K562 (cell line): Measurements from ENCODE around the gene MTRF1L. TPM values are rescaled to one million over a fixed set of nuclear protein-coding genes. Genes with fewer than 3 reads are reported as not detected.

Source experiments
- ATAC-seq: fragments of 200-7000 bp; cut with Tn5 transposase; 3 replicates; pipeline ENCODE4 v1.9.1; 2020; ENCODE audit warnings: moderate library complexity
- BruUV-seq: library from RNA; stranded (reverse); fragments of 400-500 nt; replicated peaks from 2 replicates; lab custom pipeline; 2021; lab: Mats Ljungman, UMichigan
- CTCF ChIA-PET: fragments of 300-600 bp; formaldehyde crosslinking; extraction: SDS; loops from one replicate; lab custom pipeline; 2021; ENCODE audit warnings: low intra/inter-chr PET ratio; lab: Yijun Ruan, JAX
- POLR2A ChIA-PET: fragments of 300-600, 350-650 bp; sonication (Branson Sonifier 250); formaldehyde crosslinking; extraction: SDS; loops from one replicate; lab custom pipeline; 2021; ENCODE audit warnings: antibody characterized with exemption, inconsistent platforms; lab: Yijun Ruan, JAX
- DNase-seq, 4 experiments: peaks; one replicate each; pipeline versions ENCODE4 v3.0.0 to v3.0.0-alpha.2; 2011 to 2018; ENCODE audit warnings: low spot score in 3 of 4, mixed read lengths in 3 of 4; ENCODE audit errors: extremely low read depth in 1 of 4
- FAIRE-seq: peaks from 2 replicates; lab custom pipeline; 2011; peaks lifted over from hg19 to GRCh38; lab: Jason Lieb, UNC
- H2AFZ ChIP-seq: 2 replicates; pipeline ENCODE4 v1.6.0; 2011; ENCODE audit warnings: low read depth, low read length, control low read depth, inconsistent platforms
- H3K27ac ChIP-seq: fragments of 200-600 bp; 3 replicates; pipeline ENCODE4 v1.8.0; 2011; ENCODE audit warnings: low read depth, mild to moderate bottlenecking, control low read depth, inconsistent platforms, low read length, moderate library complexity, mixed read lengths; ENCODE audit errors: extremely low read depth
- H3K27me3 ChIP-seq, 2 experiments: fragments of 300-600 bp in 1 of 2; 2 replicates in 1 of 2; 3 replicates in 1 of 2; pipeline versions ENCODE4 v1.6.0 to v1.8.0; 2011; ENCODE audit warnings: inconsistent platforms in 2 of 2, low read length in 2 of 2, mild to moderate bottlenecking in 1 of 2, mixed read lengths in 1 of 2, moderate library complexity in 1 of 2; ENCODE audit not compliant: control insufficient read depth in 2 of 2, insufficient read depth in 2 of 2
- H3K36me3 ChIP-seq: fragments of 300-600 bp; 3 replicates; pipeline ENCODE4 v1.8.0; 2011; ENCODE audit warnings: mild to moderate bottlenecking, low read length, inconsistent platforms; ENCODE audit not compliant: control insufficient read depth, insufficient read depth
- H3K4me1 ChIP-seq, 2 experiments: fragments of 200-600 bp in 1 of 2; replicated peaks in 1 of 2; 2 replicates in 1 of 2; 3 replicates in 1 of 2; pipeline versions ENCODE4 v1.5.1 to v1.8.0; 2011; ENCODE audit warnings: inconsistent platforms in 2 of 2, low read length in 2 of 2, mild to moderate bottlenecking in 1 of 2, mixed read lengths in 1 of 2, moderate library complexity in 1 of 2; ENCODE audit not compliant: control insufficient read depth in 2 of 2, insufficient read depth in 2 of 2
- H3K4me2 ChIP-seq: 2 replicates; pipeline ENCODE4 v1.6.1; 2011; ENCODE audit warnings: low read length, control low read depth, inconsistent platforms, mixed read lengths; ENCODE audit not compliant: insufficient read depth
- H3K4me3 ChIP-seq: fragments of 200-600 bp; sonication (generic), shearing (Covaris generic); 2 replicates; pipeline ENCODE4 v1.5.1; 2016; ENCODE audit warnings: control low read depth, inconsistent platforms
- H3K79me2 ChIP-seq: fragments of 200-600 bp; 3 replicates; pipeline ENCODE4 v1.8.0; 2011; ENCODE audit warnings: low read length, inconsistent platforms; ENCODE audit not compliant: control insufficient read depth, insufficient read depth
- H3K9ac ChIP-seq, 2 experiments: 2 replicates each; pipeline versions ENCODE4 v1.6.0 to v1.6.1; 2011; ENCODE audit warnings: low read depth in 2 of 2, low read length in 2 of 2, control low read depth in 1 of 2, inconsistent platforms in 1 of 2, mild to moderate bottlenecking in 1 of 2, mixed read lengths in 1 of 2; ENCODE audit not compliant: insufficient read depth in 1 of 2
- H3K9me1 ChIP-seq: one replicate; pipeline ENCODE4 v1.6.0; 2011; ENCODE audit warnings: inconsistent platforms, mild to moderate bottlenecking, low read length, moderate library complexity; ENCODE audit not compliant: control insufficient read depth, insufficient read depth
- H3K9me3 ChIP-seq: replicated peaks from 2 replicates; pipeline ENCODE4 v1.5.1; 2011; ENCODE audit warnings: low read depth, low read length, inconsistent platforms; ENCODE audit not compliant: control insufficient read depth, insufficient read depth
- H4K20me1 ChIP-seq: replicated peaks from 2 replicates; pipeline ENCODE4 v1.6.1; 2011; ENCODE audit warnings: low read length, inconsistent platforms, mixed read lengths; ENCODE audit not compliant: control insufficient read depth, insufficient read depth
- ATF3 ChIP-seq, 2 experiments: fragments of 450-650 bp in 1 of 2; sonication (generic) in 1 of 2; formaldehyde crosslinking in 1 of 2; IDR thresholded peaks in 1 of 2; conservative IDR thresholded peaks in 1 of 2; 2 replicates each; pipeline versions ENCODE4 v1.6.1 to v1.8.1; 2016 to 2023; ENCODE audit warnings: mild to moderate bottlenecking in 2 of 2, moderate library complexity in 2 of 2, inconsistent platforms in 1 of 2, missing genetic modification reagents in 1 of 2
- CBFA2T3 ChIP-seq: fragments of 450-650 bp; IDR thresholded peaks from 2 replicates; pipeline ENCODE4 v1.6.1; 2017
- CHD2 ChIP-seq: IDR thresholded peaks from 2 replicates; pipeline ENCODE4 v1.6.1; 2011; ENCODE audit warnings: low read depth, low read length
- WGBS: fragments of 100-300 bp; shearing (Covaris generic); methylation state at CpG from one replicate; pipeline ENCODE4 v1.1.6; 2016; ENCODE audit warnings: low coverage, mixed read lengths; ENCODE audit not compliant: insufficient coverage; ENCODE audit errors: missing lambda C conversion rate; 5-methylcytosine and 5-hydroxymethylcytosine counted together
- in situ Hi-C: fragments of 300-500 bp; cut with MboI; formaldehyde crosslinking; loops from 4 replicates; pipeline ENCODE4 v1.15.0; 2018; ENCODE audit warnings: inconsistent platforms, mixed read lengths
- intact Hi-C: fragments of 100-400 bp; cut with micrococcal nuclease; formaldehyde crosslinking; loops from 2 replicates; pipeline ENCODE4 v1.14.2; 2022
- polyA plus RNA-seq, 8 experiments: library from polyadenylated mRNA; depleted of rRNA in 4 of 8; stranded (reverse) in 5 of 8; unstranded in 3 of 8; fragments of >200 nt; fragmentation: Nextera tagmentation in 2 of 8; fragmentation: Illumina TruSeq in 1 of 8; extraction: Ambion mirVana in 2 of 8; extraction: Trizol in 1 of 8; gene quantifications; 2 replicates each; pipeline versions ENCODE4 v1.2.1 to v1.2.3, GENCODE V29; 2011 to 2014; ENCODE audit warnings: inconsistent platforms in 1 of 8, missing spikeins in 1 of 8
- total RNA-seq, 7 experiments: library from RNA; depleted of rRNA in 6 of 7; stranded (reverse); fragments of >200 nt in 6 of 7; fragmentation: Illumina TruSeq in 2 of 7; extraction: Trizol in 2 of 7; gene quantifications; 2 replicates each; pipeline versions ENCODE4 v1.2.1 to v1.2.3, GENCODE V29; 2011 to 2021; ENCODE audit warnings: low replicate concordance in 1 of 7
- TF ChIP-seq, protein P1 (sequence below): sonication (generic); formaldehyde crosslinking; IDR thresholded peaks from 2 replicates; pipeline ENCODE4 v1.8.0; 2022; ENCODE audit warnings: mild to moderate bottlenecking, low read depth, missing genetic modification reagents

Gene MTRF1L
- total and polyA plus RNA-seq, 9 of the 15 experiments (the other 6 are each of a cell fraction or from before 2014, with no cell fraction given), result 10.7 to 34.0 (median 30.2) TPM

DNA sequence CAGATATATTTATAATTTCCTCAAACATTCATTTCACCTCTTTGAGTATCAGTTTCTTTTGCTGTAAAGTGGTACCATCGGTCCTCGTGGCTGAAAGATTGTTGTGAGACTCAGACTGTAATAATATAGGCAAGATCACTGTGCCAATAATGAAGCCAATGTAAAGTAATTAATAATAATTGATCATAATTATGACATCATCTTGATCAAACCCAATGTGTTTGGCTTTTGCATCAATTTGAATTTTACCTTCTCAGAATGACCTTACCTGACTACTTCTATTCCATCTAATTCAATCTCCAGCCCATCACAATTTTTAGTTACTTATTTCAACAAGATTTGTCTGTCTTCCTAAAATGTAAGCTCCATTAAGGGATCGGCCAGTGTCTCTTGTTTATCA is 15.8 kb upstream of the MTRF1L start:
- no peak for TF ChIP-seq CHD2
- TF ChIP-seq ATF3 (IDR thresholded peaks at IDR 0.05), result 0 out of 2 replicates have a peak, but pooled peaks have one; percentile 13
- no peak for TF ChIP-seq ATF3 (CRISPR knock-in tag; conservative IDR thresholded peaks at IDR 0.05)
- intact Hi-C loops, result no loop called here

DNA sequence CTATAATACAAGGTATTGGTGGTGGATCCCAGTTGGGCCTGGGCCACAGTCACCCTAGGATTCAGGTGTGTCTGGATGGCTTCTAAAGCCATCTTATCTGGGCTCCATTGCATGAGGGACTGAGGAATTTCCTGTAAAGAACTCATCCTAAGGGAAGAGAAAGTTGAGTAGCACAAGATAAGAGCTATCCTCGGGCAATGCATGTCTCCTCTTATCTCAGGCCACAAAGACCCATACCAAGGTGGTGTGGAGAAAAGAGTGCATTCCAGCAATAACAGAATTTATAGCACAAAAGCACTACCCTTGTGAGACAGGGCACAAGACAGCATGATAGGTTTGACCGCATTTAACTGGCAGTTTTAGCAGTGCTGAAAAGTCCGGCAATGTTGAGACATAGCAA is 14.3 kb upstream of the MTRF1L start:
- TF ChIP-seq, protein P1, sequence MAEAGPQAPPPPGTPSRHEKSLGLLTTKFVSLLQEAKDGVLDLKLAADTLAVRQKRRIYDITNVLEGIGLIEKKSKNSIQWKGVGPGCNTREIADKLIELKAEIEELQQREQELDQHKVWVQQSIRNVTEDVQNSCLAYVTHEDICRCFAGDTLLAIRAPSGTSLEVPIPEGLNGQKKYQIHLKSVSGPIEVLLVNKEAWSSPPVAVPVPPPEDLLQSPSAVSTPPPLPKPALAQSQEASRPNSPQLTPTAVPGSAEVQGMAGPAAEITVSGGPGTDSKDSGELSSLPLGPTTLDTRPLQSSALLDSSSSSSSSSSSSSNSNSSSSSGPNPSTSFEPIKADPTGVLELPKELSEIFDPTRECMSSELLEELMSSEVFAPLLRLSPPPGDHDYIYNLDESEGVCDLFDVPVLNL, result no peak
- TF ChIP-seq CBFA2T3, result peak; percentile 38
- H3K27me3 ChIP-seq, result peaks cover 0 to 7% of the 10 kb centered on the region in 2 experiments; a peak in 2 of 5 replicates
- peaks cover 0 to 4% of the 10 kb centered on the region in 2 experiments; a peak in 1 of 5 replicates for H3K4me1 ChIP-seq
- H3K79me2 ChIP-seq, result no peaks in the 10 kb centered on the region
- H3K4me2 ChIP-seq, result no peak overlapping the region
- no peak overlapping the region for H3K27ac ChIP-seq
- intact Hi-C loops, result no loop called here
- no peaks in the 10 kb centered on the region for H3K36me3 ChIP-seq
- H4K20me1 ChIP-seq, result no peaks in the 10 kb centered on the region
- no peak overlapping the region for H3K4me3 ChIP-seq
- CTCF ChIA-PET, result no interaction called here
- ATAC-seq (peak; percentile 18; the same call in 2 of the 3 replicates), DNase-seq (no peak), FAIRE-seq (no peak)
- POLR2A ChIA-PET, result interaction anchor here (0.6 kb wide), 1 partner anchor 60 kb away, joined by 3 read pairs; no protein-coding TSS in a partner anchor
- no peaks in the 10 kb centered on the region for H3K9me3 ChIP-seq
- in situ Hi-C loops, result no loop called here
- H3K9me1 ChIP-seq, result no peaks in the 10 kb centered on the region
- H3K9ac ChIP-seq, result no peak overlapping the region
- WGBS, result 31% methylated on average over 3 of the region's 3 CpGs
- H2AFZ ChIP-seq, result no peak overlapping the region
- BruUV-seq, result no TSS peak

More for the DNA sequence above, 15.8 kb upstream of the MTRF1L start:
- ChIA-PET CTCF (no interaction called here), POLR2A (no interaction called here)
- Histone ChIP-seq H4K20me1 (no peaks in the 10 kb centered on the region), H3K36me3 (no peaks in the 10 kb centered on the region), H3K4me2 (no peak overlapping the region), H3K27me3 (peaks cover 0 to 7% of the 10 kb centered on the region in 2 experiments; a peak in 2 of 5 replicates), H3K4me3 (no peak overlapping the region), H3K9me1 (no peaks in the 10 kb centered on the region), H3K4me1 (peaks cover 0 to 4% of the 10 kb centered on the region in 2 experiments; a peak in 1 of 5 replicates), H3K79me2 (no peaks in the 10 kb centered on the region), H2AFZ (no peak overlapping the region), H3K27ac (no peak overlapping the region), H3K9me3 (no peaks in the 10 kb centered on the region), H3K9ac (no peak overlapping the region)
- FAIRE-seq (no peak), DNase-seq (no peak), ATAC-seq (no peak)
- no TSS peak for BruUV-seq
- 10% methylated on average over 3 of the region's 3 CpGs for WGBS
- in situ Hi-C loops, result no loop called here
